ENCODE data around the gene APEX1.
"Not testable (repeated sequence)": the region's sequence is repeated elsewhere in the genome, so short reads cannot be mapped to it uniquely, and the experiment has no call there.

The APEX1 gene

GRCh38 chr14:20435582-20436362, 19.3 kb upstream of the APEX1 start, which contains the start of gene KLHL33:
Gene KLHL33, minus strand, starts transcription at chr14:20436166. Its CDS starts 355 bp downstream, at chr14:20435811.
- no peak for DNase-seq (ENCODE audit: low read depth)

- DNase-seq (ENCODE audit: low read depth): no peak
Observed at GRCh38 chr14:20436363-20436755, 18.7 kb upstream of the APEX1 start.

GRCh38 chr14:20438664-20439063, 16.4 kb upstream of the APEX1 start:
- DNase-seq (ENCODE audit: low read depth): no peak

- DNase-seq (ENCODE audit: low read depth): no peak
Observed at GRCh38 chr14:20440465-20440864, 14.6 kb upstream of the APEX1 start.

GRCh38 chr14:20440882-20441281, 14.1 kb upstream of the APEX1 start:
- no peak for DNase-seq (ENCODE audit: low read depth)

GRCh38 chr14:20441461-20441860, 13.6 kb upstream of the APEX1 start:
- DNase-seq (ENCODE audit: low read depth): no peak

- not testable (repeated sequence) for DNase-seq (ENCODE audit: low read depth)
Observed at GRCh38 chr14:20443650-20444049, 11.4 kb upstream of the APEX1 start.

- no peak for DNase-seq (ENCODE audit: low read depth)
Observed at GRCh38 chr14:20446889-20447288, 8.1 kb upstream of the APEX1 start.

GRCh38 chr14:20452831-20453230, 2.2 kb upstream of the APEX1 start:
- DNase-seq (ENCODE audit: low read depth): not testable (repeated sequence)

GRCh38 chr14:20455355-20456300, 602 bp downstream of the APEX1 start:
- DNase-seq (ENCODE audit: low read depth): peak; percentile 69

- DNase-seq (ENCODE audit: low read depth): no peak
Observed at GRCh38 chr14:20456971-20457370, 1.9 kb downstream of the APEX1 start.

- DNase-seq (ENCODE audit: low read depth): no peak
Observed at GRCh38 chr14:20458031-20458789, 3.2 kb downstream of the APEX1 start.

- peak; percentile 67 for DNase-seq (ENCODE audit: low read depth)
Observed at GRCh38 chr14:20460458-20461224, 5.6 kb downstream of the APEX1 start.

- DNase-seq (ENCODE audit: low read depth): peak; percentile 99
Observed at GRCh38 chr14:20461225-20462141, 6.5 kb downstream of the APEX1 start, which contains the start of gene PIP4P1. Gene PIP4P1, minus strand, starts transcription at chr14:20461434. Its CDS starts 109 bp downstream, at chr14:20461325.

GRCh38 chr14:20468764-20469241, 13.8 kb downstream of the APEX1 start:
- no peak for DNase-seq (ENCODE audit: low read depth)

GRCh38 chr14:20469242-20469889, 14.3 kb downstream of the APEX1 start, which contains the start of gene PNP:
Gene PNP, plus strand, starts transcription at chr14:20469406. Its CDS starts 119 bp downstream, at chr14:20469525.
- DNase-seq (ENCODE audit: low read depth): peak; percentile 80

GRCh38 chr14:20469890-20470602, 15.0 kb downstream of the APEX1 start:
- DNase-seq (ENCODE audit: low read depth): peak; percentile 51

GRCh38 chr14:20470603-20470901, 15.5 kb downstream of the APEX1 start:
- no peak for DNase-seq (ENCODE audit: low read depth)
